Stimulated activated CD8-positive, alpha-beta memory T cell treated with anti-CD3 and anti-CD28 coated beads, Interleukin-4, amount 100 ng/mL, for 48 hours (primary cell): ENCODE measurements around the gene FOXK1.
"Not testable (repeated sequence)": the region's sequence is repeated elsewhere in the genome, so short reads cannot be mapped to it uniquely, and the experiment has no call there.

ENCODE experiments used
- DNase-seq: peaks from one replicate; pipeline ENCODE4 v3.0.0-alpha.2; 2020

FOXK1 gene

GRCh38 chr7:4802577-4802976 is 120.5 kb downstream of the FOXK1 start:
- DNase-seq, result not testable (repeated sequence)

- DNase-seq, result no peak
Measured at GRCh38 chr7:4803397-4804241, 121.5 kb downstream of the FOXK1 start.

GRCh38 chr7:4805110-4805983 is 123.3 kb downstream of the FOXK1 start:
- no peak for DNase-seq

- no peak for DNase-seq
Measured at GRCh38 chr7:4805984-4806300, 123.8 kb downstream of the FOXK1 start.

- DNase-seq, result no peak
Measured at GRCh38 chr7:4806983-4807597, 125.0 kb downstream of the FOXK1 start.

GRCh38 chr7:4807598-4808016 is 125.5 kb downstream of the FOXK1 start:
- DNase-seq, result no peak

GRCh38 chr7:4808026-4808425 is 125.9 kb downstream of the FOXK1 start:
- DNase-seq, result no peak

GRCh38 chr7:4808565-4808964 is 126.5 kb downstream of the FOXK1 start:
- DNase-seq, result no peak

GRCh38 chr7:4809091-4809591 is 127.0 kb downstream of the FOXK1 start:
- DNase-seq, result peak; percentile 36

GRCh38 chr7:4809666-4810065 is 127.6 kb downstream of the FOXK1 start:
- no peak for DNase-seq

GRCh38 chr7:4814433-4814832 is 132.3 kb downstream of the FOXK1 start:
- no peak for DNase-seq

- DNase-seq, result no peak
Measured at GRCh38 chr7:4815121-4815520, 133.0 kb downstream of the FOXK1 start.

- no peak for DNase-seq
Measured at GRCh38 chr7:4815609-4816418, 133.7 kb downstream of the FOXK1 start.

- no peak for DNase-seq
Measured at GRCh38 chr7:4816419-4817080, 134.5 kb downstream of the FOXK1 start.

GRCh38 chr7:4817178-4817901 is 135.2 kb downstream of the FOXK1 start:
- no peak for DNase-seq

- DNase-seq, result no peak
Measured at GRCh38 chr7:4818000-4818794, 136.1 kb downstream of the FOXK1 start.

GRCh38 chr7:4819560-4820404 is 137.7 kb downstream of the FOXK1 start:
- no peak for DNase-seq

- no peak for DNase-seq
Measured at GRCh38 chr7:4820405-4820966, 138.4 kb downstream of the FOXK1 start.
